Uterus (tissue), 4 donors: Measurements from ENCODE around the gene SPIRE2. TPM values are rescaled to one million over a fixed set of nuclear protein-coding genes. Genes with fewer than 3 reads are reported as not detected.
A peak's percentile ranks its signal among the peaks of the same experiment; 100 is the strongest.
"Not testable (repeated sequence)": the region's sequence is repeated elsewhere in the genome, so short reads cannot be mapped to it uniquely, and the experiment has no call there.

Experiments
- DNase-seq, 2 donors: peaks; one replicate each; pipeline ENCODE4 v3.0.0-alpha.2; 2019 to 2020
- H3K27ac ChIP-seq, 2 donors: fragments of 200-600 bp; sonication (generic); 1 replicate in 1 of 2; 2 replicates in 1 of 2; pipeline ENCODE4 v1.5.1; 2016 to 2018
- H3K27me3 ChIP-seq, 2 donors: fragments of 200-600 bp; sonication (generic); one replicate each; pipeline ENCODE4 v1.5.1; 2018 to 2019; ENCODE audit warnings: control low read depth in 1 of 2
- H3K36me3 ChIP-seq, 2 donors: fragments of 200-600 bp; sonication (generic); one replicate each; pipeline ENCODE4 v1.5.1; 2019; ENCODE audit warnings: control low read depth in 1 of 2
- H3K4me1 ChIP-seq, 2 donors: fragments of 200-600 bp; sonication (generic); one replicate each; pipeline ENCODE4 v1.5.1; 2018 to 2019; ENCODE audit warnings: control low read depth in 1 of 2
- H3K4me3 ChIP-seq, 2 donors: fragments of 200-600 bp; sonication (generic); 1 replicate in 1 of 2; 2 replicates in 1 of 2; pipeline ENCODE4 v1.5.1; 2018 to 2019; ENCODE audit warnings: mild to moderate bottlenecking in 1 of 2
- H3K9me3 ChIP-seq, 2 donors: fragments of 200-600 bp; sonication (generic); one replicate each; pipeline ENCODE4 v1.5.1; 2019; ENCODE audit warnings: control low read depth in 1 of 2
- CTCF ChIP-seq, 4 experiments: fragments of 200-600 bp in 2 of 4; fragments of 450-650 bp in 2 of 4; sonication (generic) in 2 of 4; IDR thresholded peaks; one replicate each; pipeline ENCODE4 v1.5.1; 2016 to 2019; ENCODE audit warnings: antibody characterized with exemption in 4 of 4, mild to moderate bottlenecking in 2 of 4, moderate library complexity in 1 of 4
- POLR2A ChIP-seq, 2 donors: fragments of 450-650 bp; IDR thresholded peaks; one replicate each; pipeline ENCODE4 v1.6.1; 2016; ENCODE audit warnings: antibody characterized with exemption in 2 of 2, mild to moderate bottlenecking in 1 of 2, moderate library complexity in 1 of 2
- intact Hi-C: fragments of 100-400 bp; cut with DNase I; formaldehyde crosslinking; loops from one replicate; pipeline ENCODE4 v1.15.1; 2023; ENCODE audit warnings: low total_unique reads
- total RNA-seq, 4 donors: library from RNA; depleted of rRNA in 3 of 4; stranded (reverse); fragments of >200 nt in 3 of 4; gene quantifications; one replicate each; pipeline versions ENCODE4 v1.1.0 to v1.2.4, GENCODE V29; 2014 to 2023
- donor health status: DM: yes; HTN: yes; CAD: no.

SPIRE2 gene
- total RNA-seq, 4 donors from 2014 or later: 1.2 to 7.5 (median 3.3) TPM

GRCh38 chr16:89828870-89829629 is 775 bp downstream of the SPIRE2 start:
- Histone ChIP-seq H3K9me3 (no peaks in the 10 kb centered on the region), H3K27me3 (no peaks in the 10 kb centered on the region), H3K36me3 (no peaks in the 10 kb centered on the region), H3K27ac (no peak overlapping the region), H3K4me1 (no peaks in the 10 kb centered on the region), H3K4me3 (peak overlapping the region; percentile 10 to 36)
- no peak for TF ChIP-seq CTCF (IDR thresholded peaks at IDR 0.05)
- no peak for TF ChIP-seq POLR2A (IDR thresholded peaks at IDR 0.05)
- intact Hi-C loops: no loop called here
- DNase-seq: no peak

GRCh38 chr16:89829630-89830437 is 1.6 kb downstream of the SPIRE2 start:
- Histone ChIP-seq H3K36me3 (no peaks in the 10 kb centered on the region), H3K4me1 (no peaks in the 10 kb centered on the region), H3K27me3 (no peaks in the 10 kb centered on the region), H3K9me3 (no peaks in the 10 kb centered on the region), H3K27ac (no peak overlapping the region), H3K4me3 (no peak overlapping the region)
- TF ChIP-seq CTCF (IDR thresholded peaks at IDR 0.05) (no peak), POLR2A (IDR thresholded peaks at IDR 0.05) (no peak)
- intact Hi-C loops: no loop called here
- DNase-seq: no peak

GRCh38 chr16:89831810-89832328 is 3.6 kb downstream of the SPIRE2 start:
- H3K4me3 ChIP-seq: no peak overlapping the region
- H3K9me3 ChIP-seq: no peaks in the 10 kb centered on the region
- no peak for DNase-seq
- H3K27me3 ChIP-seq: no peaks in the 10 kb centered on the region
- no peak for TF ChIP-seq CTCF (IDR thresholded peaks at IDR 0.05)
- intact Hi-C loops: no loop called here
- H3K36me3 ChIP-seq: no peaks in the 10 kb centered on the region
- no peak overlapping the region for H3K27ac ChIP-seq
- no peaks in the 10 kb centered on the region for H3K4me1 ChIP-seq

GRCh38 chr16:89833664-89834363 is 5.5 kb downstream of the SPIRE2 start:
- H3K27ac ChIP-seq, H3K27me3 ChIP-seq, H3K4me3 ChIP-seq, intact Hi-C loops, H3K36me3 ChIP-seq, DNase-seq, H3K9me3 ChIP-seq, H3K4me1 ChIP-seq: not testable (repeated sequence)

- H3K27ac ChIP-seq, intact Hi-C loops, H3K36me3 ChIP-seq, H3K4me3 ChIP-seq, H3K27me3 ChIP-seq, H3K9me3 ChIP-seq, DNase-seq, H3K4me1 ChIP-seq: not testable (repeated sequence)
Observed at GRCh38 chr16:89834813-89835363, 6.6 kb downstream of the SPIRE2 start.

- H3K27me3 ChIP-seq: not testable (repeated sequence)
Observed at GRCh38 chr16:89836484-89836883, 8.2 kb downstream of the SPIRE2 start.

More at GRCh38 chr16:89836484-89836883, 8.2 kb downstream of the SPIRE2 start:
- intact Hi-C loops, H3K9me3 ChIP-seq, H3K36me3 ChIP-seq, DNase-seq, H3K4me1 ChIP-seq, H3K4me3 ChIP-seq, H3K27ac ChIP-seq: not testable (repeated sequence)
